ENCODE results near the gene ZNF473. TPM values are rescaled to one million over a fixed set of nuclear protein-coding genes. Genes with fewer than 3 reads are reported as not detected.

The ZNF473 gene
- 5.4 TPM in 2 replicates for total RNA-seq

GRCh38 chr19:50025794-50026549, at the start of gene ZNF473:
TSS of gene ZNF473 (plus strand) at chr19:50026005. CDS start at chr19:50031083, 5,078 bp downstream.

GRCh38 chr19:50025022-50025793, 597 bp upstream of the ZNF473 start, which contains the start of gene VRK3:
TSS of gene VRK3 (minus strand) at chr19:50025372. CDS start at chr19:50016162, 9,210 bp downstream.

Other genes starting within 250 kb of the ZNF473 start
- 30.1 and 31.8 TPM in 2 replicates for gene FUZ, start 212.7 kb upstream of the ZNF473 start, total RNA-seq
- gene MED25, start 207.7 kb upstream of the ZNF473 start, total RNA-seq: 28.4 and 28.7 TPM in 2 replicates
- gene PTOV1, start 174.8 kb upstream of the ZNF473 start, total RNA-seq: 96.3 and 103 TPM in 2 replicates
- gene PNKP, start 158.4 kb upstream of the ZNF473 start, total RNA-seq: 45.2 and 49.8 TPM in 2 replicates
- 32.9 and 33.5 TPM in 2 replicates for gene AKT1S1, start 148.7 kb upstream of the ZNF473 start, total RNA-seq
- gene TBC1D17, start 148.3 kb upstream of the ZNF473 start, total RNA-seq: 26.3 and 26.6 TPM in 2 replicates
- gene IL4I1, start 129.1 kb upstream of the ZNF473 start, total RNA-seq: 0.17 and 0.30 TPM in 2 replicates
- 17.0 and 18.6 TPM in 2 replicates for gene ATF5, start 96.8 kb upstream of the ZNF473 start, total RNA-seq
- gene NUP62, start 96.5 kb upstream of the ZNF473 start, total RNA-seq: 57.1 and 57.3 TPM in 2 replicates
- not detected in 2 replicates for gene SIGLEC11, start 64.8 kb upstream of the ZNF473 start, total RNA-seq
- gene VRK3, start 633 bp upstream of the ZNF473 start, total RNA-seq: 25.9 and 28.2 TPM in 2 replicates
- gene IZUMO2, start 137.3 kb downstream of the ZNF473 start, total RNA-seq: not detected in 2 replicates
- not detected in 2 replicates for gene MYH14, start 177.6 kb downstream of the ZNF473 start, total RNA-seq

Data from bronchus fibroblast of lung (primary cell).